ENCODE data around the gene TNIK. TPM values are rescaled to one million over a fixed set of nuclear protein-coding genes. Genes with fewer than 3 reads are reported as not detected.

Gene TNIK
- total and polyA plus RNA-seq, 2 experiments from 2014 or later, result 14.6 to 34.3 TPM

DNA sequence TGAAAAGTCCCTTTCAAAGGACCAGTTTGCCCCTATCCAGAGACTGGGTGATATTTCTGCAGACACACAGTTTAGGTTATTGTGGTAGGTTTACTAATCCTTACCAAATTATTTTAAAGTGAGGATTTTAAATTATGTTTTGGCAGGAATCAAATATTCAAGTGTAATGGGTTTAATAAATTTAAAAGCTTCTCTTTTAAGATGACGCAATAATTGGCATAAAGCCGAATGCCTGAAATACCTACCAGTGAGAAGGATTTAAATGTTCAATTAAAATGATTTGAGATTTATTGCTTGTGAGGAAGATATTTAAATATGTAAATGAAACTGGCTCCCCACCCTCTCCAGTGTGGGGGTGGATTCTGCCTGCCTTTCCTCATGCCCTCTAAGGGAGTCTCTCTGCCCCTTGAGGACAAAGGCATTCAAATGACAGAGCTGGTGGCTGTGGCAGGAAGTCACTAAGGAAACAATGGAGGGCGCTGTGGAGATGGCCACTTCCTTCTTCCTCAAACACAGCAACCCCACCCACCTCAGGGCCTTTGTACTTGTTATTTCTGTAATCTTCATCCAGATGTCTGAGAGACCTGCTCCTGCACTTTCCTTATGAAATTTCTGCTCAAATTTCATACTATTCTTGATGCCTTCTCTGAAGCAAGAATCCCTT, 131.7 kb downstream of the TNIK start (continued):
- TF ChIP-seq, protein P1, sequence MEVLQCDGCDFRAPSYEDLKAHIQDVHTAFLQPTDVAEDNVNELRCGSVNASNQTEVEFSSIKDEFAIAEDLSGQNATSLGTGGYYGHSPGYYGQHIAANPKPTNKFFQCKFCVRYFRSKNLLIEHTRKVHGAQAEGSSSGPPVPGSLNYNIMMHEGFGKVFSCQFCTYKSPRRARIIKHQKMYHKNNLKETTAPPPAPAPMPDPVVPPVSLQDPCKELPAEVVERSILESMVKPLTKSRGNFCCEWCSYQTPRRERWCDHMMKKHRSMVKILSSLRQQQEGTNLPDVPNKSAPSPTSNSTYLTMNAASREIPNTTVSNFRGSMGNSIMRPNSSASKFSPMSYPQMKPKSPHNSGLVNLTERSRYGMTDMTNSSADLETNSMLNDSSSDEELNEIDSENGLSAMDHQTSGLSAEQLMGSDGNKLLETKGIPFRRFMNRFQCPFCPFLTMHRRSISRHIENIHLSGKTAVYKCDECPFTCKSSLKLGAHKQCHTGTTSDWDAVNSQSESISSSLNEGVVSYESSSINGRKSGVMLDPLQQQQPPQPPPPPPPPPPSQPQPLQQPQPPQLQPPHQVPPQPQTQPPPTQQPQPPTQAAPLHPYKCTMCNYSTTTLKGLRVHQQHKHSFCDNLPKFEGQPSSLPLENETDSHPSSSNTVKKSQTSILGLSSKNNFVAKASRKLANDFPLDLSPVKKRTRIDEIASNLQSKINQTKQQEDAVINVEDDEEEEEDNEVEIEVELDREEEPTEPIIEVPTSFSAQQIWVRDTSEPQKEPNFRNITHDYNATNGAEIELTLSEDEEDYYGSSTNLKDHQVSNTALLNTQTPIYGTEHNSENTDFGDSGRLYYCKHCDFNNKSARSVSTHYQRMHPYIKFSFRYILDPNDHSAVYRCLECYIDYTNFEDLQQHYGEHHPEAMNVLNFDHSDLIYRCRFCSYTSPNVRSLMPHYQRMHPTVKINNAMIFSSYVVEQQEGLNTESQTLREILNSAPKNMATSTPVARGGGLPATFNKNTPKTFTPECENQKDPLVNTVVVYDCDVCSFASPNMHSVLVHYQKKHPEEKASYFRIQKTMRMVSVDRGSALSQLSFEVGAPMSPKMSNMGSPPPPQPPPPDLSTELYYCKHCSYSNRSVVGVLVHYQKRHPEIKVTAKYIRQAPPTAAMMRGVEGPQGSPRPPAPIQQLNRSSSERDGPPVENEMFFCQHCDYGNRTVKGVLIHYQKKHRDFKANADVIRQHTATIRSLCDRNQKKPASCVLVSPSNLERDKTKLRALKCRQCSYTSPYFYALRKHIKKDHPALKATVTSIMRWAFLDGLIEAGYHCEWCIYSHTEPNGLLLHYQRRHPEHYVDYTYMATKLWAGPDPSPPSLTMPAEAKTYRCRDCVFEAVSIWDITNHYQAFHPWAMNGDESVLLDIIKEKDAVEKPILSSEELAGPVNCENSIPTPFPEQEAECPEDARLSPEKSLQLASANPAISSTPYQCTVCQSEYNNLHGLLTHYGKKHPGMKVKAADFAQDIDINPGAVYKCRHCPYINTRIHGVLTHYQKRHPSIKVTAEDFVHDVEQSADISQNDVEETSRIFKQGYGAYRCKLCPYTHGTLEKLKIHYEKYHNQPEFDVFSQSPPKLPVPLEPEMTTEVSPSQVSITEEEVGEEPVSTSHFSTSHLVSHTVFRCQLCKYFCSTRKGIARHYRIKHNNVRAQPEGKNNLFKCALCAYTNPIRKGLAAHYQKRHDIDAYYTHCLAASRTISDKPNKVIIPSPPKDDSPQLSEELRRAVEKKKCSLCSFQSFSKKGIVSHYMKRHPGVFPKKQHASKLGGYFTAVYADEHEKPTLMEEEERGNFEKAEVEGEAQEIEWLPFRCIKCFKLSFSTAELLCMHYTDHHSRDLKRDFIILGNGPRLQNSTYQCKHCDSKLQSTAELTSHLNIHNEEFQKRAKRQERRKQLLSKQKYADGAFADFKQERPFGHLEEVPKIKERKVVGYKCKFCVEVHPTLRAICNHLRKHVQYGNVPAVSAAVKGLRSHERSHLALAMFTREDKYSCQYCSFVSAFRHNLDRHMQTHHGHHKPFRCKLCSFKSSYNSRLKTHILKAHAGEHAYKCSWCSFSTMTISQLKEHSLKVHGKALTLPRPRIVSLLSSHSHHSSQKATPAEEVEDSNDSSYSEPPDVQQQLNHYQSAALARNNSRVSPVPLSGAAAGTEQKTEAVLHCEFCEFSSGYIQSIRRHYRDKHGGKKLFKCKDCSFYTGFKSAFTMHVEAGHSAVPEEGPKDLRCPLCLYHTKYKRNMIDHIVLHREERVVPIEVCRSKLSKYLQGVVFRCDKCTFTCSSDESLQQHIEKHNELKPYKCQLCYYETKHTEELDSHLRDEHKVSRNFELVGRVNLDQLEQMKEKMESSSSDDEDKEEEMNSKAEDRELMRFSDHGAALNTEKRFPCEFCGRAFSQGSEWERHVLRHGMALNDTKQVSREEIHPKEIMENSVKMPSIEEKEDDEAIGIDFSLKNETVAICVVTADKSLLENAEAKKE (CRISPR knock-in tag; IDR thresholded peaks at IDR 0.05), result 0 out of 2 replicates have a peak, but pooled peaks have one; percentile 44
- TF ChIP-seq JUNB (IDR thresholded peaks at IDR 0.05; ENCODE audit: unreplicated experiment) (no peak), STAT1 (IDR thresholded peaks at IDR 0.05; ENCODE audit: unreplicated experiment) (no peak), NANOG (IDR thresholded peaks at IDR 0.05; ENCODE audit: borderline replicate concordance) (no peak), EZH2 (IDR thresholded peaks at IDR 0.05; ENCODE audit: low read depth, unreplicated experiment) (no peak), ZNF114 (CRISPR knock-in tag; IDR thresholded peaks at IDR 0.05) (no peak), POLR2AphosphoS5 (IDR thresholded peaks at IDR 0.05; ENCODE audit: low read depth) (no peak), EZH2phosphoT487 (IDR thresholded peaks at IDR 0.05; ENCODE audit: unreplicated experiment) (no peak)
- TF ChIP-seq, protein P2, sequence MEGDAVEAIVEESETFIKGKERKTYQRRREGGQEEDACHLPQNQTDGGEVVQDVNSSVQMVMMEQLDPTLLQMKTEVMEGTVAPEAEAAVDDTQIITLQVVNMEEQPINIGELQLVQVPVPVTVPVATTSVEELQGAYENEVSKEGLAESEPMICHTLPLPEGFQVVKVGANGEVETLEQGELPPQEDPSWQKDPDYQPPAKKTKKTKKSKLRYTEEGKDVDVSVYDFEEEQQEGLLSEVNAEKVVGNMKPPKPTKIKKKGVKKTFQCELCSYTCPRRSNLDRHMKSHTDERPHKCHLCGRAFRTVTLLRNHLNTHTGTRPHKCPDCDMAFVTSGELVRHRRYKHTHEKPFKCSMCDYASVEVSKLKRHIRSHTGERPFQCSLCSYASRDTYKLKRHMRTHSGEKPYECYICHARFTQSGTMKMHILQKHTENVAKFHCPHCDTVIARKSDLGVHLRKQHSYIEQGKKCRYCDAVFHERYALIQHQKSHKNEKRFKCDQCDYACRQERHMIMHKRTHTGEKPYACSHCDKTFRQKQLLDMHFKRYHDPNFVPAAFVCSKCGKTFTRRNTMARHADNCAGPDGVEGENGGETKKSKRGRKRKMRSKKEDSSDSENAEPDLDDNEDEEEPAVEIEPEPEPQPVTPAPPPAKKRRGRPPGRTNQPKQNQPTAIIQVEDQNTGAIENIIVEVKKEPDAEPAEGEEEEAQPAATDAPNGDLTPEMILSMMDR (conservative IDR thresholded peaks at IDR 0.05; ENCODE audit: low read depth in 2 of 2), result peak; percentile 42 to 64
- TF ChIP-seq, protein P3, sequence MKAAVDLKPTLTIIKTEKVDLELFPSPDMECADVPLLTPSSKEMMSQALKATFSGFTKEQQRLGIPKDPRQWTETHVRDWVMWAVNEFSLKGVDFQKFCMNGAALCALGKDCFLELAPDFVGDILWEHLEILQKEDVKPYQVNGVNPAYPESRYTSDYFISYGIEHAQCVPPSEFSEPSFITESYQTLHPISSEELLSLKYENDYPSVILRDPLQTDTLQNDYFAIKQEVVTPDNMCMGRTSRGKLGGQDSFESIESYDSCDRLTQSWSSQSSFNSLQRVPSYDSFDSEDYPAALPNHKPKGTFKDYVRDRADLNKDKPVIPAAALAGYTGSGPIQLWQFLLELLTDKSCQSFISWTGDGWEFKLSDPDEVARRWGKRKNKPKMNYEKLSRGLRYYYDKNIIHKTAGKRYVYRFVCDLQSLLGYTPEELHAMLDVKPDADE (IDR thresholded peaks at IDR 0.05), result no peak; the same call in 1 of the 2 replicates
